Measurements from ENCODE around the gene THOP1. TPM values are rescaled to one million over a fixed set of nuclear protein-coding genes. Genes with fewer than 3 reads are reported as not detected.

The THOP1 gene
- polyA plus RNA-seq, 2 of the 4 experiments (the other 2 are of a cell fraction), result 43.5 to 90.5 TPM

DNA sequence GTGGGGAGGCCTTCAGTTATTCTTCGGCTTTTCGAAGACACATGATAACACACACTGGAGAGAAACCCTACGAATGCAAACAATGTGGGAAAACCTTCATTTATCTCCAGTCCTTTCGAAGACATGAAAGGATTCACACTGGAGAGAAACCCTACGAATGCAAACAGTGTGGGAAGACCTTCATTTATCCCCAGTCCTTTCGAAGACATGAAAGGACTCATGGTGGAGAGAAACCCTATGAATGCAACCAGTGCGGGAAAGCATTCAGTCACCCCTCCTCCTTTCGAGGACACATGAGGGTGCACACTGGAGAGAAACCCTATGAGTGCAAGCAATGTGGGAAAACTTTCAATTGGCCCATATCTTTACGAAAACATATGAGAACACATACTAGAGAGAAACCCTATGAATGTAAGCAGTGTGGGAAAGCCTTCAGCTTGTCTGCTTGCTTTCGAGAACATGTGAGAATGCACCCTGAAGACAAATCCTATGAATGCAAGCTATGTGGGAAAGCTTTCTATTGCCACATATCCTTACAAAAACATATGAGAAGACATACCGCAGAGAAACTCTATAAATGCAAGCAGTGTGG is 67.8 kb downstream of the THOP1 start:
- Histone ChIP-seq H3K4me3 (no peak overlapping the region), H3K9me3 (peaks cover 75% of the 10 kb centered on the region), H3K4me2 (no peak overlapping the region), H3K4me1 (no peaks in the 10 kb centered on the region), H3K27ac (no peak overlapping the region)
- DNase-seq (ENCODE audit: low read depth in 1 of 2, low spot score in 1 of 2), result no peak
- FAIRE-seq, result no peak
- no peak for ATAC-seq
- TF ChIP-seq ZNF302 (CRISPR knock-in tag; IDR thresholded peaks at IDR 0.05), result no peak
- no peak for TF ChIP-seq FOSB (CRISPR knock-in tag; IDR thresholded peaks at IDR 0.05)
- TF ChIP-seq MAFK (IDR thresholded peaks at IDR 0.05; ENCODE audit: partially characterized antibody), result no peak
- no peak for TF ChIP-seq ZC3H11A (IDR thresholded peaks at IDR 0.05)
- no peak for TF ChIP-seq TFCP2L1 (CRISPR knock-in tag; IDR thresholded peaks at IDR 0.05)
- TF ChIP-seq, protein P1, sequence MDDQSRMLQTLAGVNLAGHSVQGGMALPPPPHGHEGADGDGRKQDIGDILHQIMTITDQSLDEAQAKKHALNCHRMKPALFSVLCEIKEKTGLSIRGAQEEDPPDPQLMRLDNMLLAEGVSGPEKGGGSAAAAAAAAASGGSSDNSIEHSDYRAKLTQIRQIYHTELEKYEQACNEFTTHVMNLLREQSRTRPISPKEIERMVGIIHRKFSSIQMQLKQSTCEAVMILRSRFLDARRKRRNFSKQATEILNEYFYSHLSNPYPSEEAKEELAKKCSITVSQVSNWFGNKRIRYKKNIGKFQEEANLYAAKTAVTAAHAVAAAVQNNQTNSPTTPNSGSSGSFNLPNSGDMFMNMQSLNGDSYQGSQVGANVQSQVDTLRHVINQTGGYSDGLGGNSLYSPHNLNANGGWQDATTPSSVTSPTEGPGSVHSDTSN (IDR thresholded peaks at IDR 0.05), result no peak
- TF ChIP-seq, protein P2, sequence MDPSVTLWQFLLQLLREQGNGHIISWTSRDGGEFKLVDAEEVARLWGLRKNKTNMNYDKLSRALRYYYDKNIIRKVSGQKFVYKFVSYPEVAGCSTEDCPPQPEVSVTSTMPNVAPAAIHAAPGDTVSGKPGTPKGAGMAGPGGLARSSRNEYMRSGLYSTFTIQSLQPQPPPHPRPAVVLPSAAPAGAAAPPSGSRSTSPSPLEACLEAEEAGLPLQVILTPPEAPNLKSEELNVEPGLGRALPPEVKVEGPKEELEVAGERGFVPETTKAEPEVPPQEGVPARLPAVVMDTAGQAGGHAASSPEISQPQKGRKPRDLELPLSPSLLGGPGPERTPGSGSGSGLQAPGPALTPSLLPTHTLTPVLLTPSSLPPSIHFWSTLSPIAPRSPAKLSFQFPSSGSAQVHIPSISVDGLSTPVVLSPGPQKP (IDR thresholded peaks at IDR 0.05; ENCODE audit: low read depth, low read length), result no peak
- no peak for TF ChIP-seq RAD21 (conservative IDR thresholded peaks at IDR 0.05 in 1 of 2, IDR thresholded peaks at IDR 0.05 in 1 of 2)
- TF ChIP-seq, protein P3, sequence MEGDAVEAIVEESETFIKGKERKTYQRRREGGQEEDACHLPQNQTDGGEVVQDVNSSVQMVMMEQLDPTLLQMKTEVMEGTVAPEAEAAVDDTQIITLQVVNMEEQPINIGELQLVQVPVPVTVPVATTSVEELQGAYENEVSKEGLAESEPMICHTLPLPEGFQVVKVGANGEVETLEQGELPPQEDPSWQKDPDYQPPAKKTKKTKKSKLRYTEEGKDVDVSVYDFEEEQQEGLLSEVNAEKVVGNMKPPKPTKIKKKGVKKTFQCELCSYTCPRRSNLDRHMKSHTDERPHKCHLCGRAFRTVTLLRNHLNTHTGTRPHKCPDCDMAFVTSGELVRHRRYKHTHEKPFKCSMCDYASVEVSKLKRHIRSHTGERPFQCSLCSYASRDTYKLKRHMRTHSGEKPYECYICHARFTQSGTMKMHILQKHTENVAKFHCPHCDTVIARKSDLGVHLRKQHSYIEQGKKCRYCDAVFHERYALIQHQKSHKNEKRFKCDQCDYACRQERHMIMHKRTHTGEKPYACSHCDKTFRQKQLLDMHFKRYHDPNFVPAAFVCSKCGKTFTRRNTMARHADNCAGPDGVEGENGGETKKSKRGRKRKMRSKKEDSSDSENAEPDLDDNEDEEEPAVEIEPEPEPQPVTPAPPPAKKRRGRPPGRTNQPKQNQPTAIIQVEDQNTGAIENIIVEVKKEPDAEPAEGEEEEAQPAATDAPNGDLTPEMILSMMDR (IDR thresholded peaks at IDR 0.05), result no peak
- TF ChIP-seq NFE2L2 (conservative IDR thresholded peaks at IDR 0.05; ENCODE audit: low read length), result no peak
- 93% methylated on average over 11 of the region's 11 CpGs for WGBS (ENCODE audit: missing lambda C conversion rate)
- POLR2A ChIA-PET, result no interaction called here
- CTCF ChIA-PET, result no interaction called here

DNA sequence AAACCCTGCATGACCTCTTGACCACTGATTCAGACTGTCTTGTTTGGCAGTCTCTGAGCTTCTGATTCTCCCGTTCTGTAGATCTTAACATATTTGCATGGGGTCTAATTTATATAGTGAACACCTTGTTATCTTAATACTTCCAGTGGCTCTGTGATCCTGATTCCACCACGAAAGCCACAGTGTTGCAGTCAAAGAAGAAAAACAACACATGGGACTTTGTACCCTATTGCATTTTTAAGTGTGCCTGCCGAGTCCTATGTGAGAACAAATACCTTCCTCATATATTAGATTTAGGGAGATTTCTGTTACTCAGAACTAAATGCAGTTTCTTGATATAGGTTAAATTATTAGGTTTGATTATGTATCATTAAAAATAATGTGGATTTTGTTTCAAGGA is 69.5 kb downstream of the THOP1 start:
- H3K27ac ChIP-seq, result no peak overlapping the region
- FAIRE-seq, result no peak
- TF ChIP-seq ZFP36 (IDR thresholded peaks at IDR 0.05; ENCODE audit: borderline replicate concordance, partially characterized antibody) (no peak), TP53 (CRISPR knock-in tag; IDR thresholded peaks at IDR 0.05) (no peak), PHF8 (IDR thresholded peaks at IDR 0.05; ENCODE audit: borderline replicate concordance, low read depth) (no peak), FOSB (CRISPR knock-in tag; IDR thresholded peaks at IDR 0.05) (no peak), HOXA7 (CRISPR knock-in tag; IDR thresholded peaks at IDR 0.05) (no peak)
- TF ChIP-seq, protein P4, sequence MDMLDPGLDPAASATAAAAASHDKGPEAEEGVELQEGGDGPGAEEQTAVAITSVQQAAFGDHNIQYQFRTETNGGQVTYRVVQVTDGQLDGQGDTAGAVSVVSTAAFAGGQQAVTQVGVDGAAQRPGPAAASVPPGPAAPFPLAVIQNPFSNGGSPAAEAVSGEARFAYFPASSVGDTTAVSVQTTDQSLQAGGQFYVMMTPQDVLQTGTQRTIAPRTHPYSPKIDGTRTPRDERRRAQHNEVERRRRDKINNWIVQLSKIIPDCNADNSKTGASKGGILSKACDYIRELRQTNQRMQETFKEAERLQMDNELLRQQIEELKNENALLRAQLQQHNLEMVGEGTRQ (IDR thresholded peaks at IDR 0.05), result no peak
- DNase-seq (ENCODE audit: low read depth in 1 of 2, low spot score in 1 of 2), result no peak
- WGBS (ENCODE audit: missing lambda C conversion rate), result 67% methylated on average over 3 of the region's 3 CpGs
- H3K4me2 ChIP-seq, result no peak overlapping the region
- peaks cover 75% of the 10 kb centered on the region for H3K9me3 ChIP-seq
- ChIA-PET POLR2A (no interaction called here), CTCF (interaction anchor here (1.2 kb wide), 1 partner anchor 14 kb away, joined by 3 read pairs; no protein-coding TSS in a partner anchor)
- no peak overlapping the region for H3K4me3 ChIP-seq
- ATAC-seq, result no peak
- H3K4me1 ChIP-seq, result no peaks in the 10 kb centered on the region

DNA sequence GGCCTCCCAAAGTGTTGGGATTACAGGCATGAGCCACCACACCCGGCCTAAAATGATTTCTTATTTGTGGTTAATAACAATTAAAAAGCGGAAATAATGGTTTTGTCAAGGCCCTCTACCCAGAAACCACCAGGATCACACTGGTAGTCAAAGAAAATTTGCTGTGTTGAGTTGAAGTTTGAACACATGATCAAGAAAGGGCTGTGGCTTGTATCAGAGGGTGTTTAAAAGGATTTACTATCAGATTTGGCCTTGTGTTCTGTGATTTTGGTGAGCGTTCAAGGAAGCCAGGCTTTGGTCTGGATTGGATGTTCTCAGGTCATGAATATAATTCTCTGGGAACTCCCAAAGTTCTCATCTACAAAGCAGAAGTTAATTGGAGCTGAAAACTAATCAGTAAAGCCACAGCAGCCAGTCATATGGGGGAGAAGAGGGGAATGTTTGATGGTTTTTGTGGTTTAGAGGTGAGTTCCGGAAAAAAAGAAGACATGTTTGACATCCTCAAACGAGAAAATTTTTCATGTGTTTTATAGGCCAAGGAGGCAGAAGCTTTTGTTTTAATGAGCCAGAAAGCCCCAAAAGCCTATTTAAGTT is 71.3 kb downstream of the THOP1 start:
- Histone ChIP-seq H3K4me3 (no peak overlapping the region), H3K27ac (no peak overlapping the region), H3K4me2 (no peak overlapping the region), H3K4me1 (no peaks in the 10 kb centered on the region), H3K9me3 (peaks cover 71% of the 10 kb centered on the region)
- ChIA-PET POLR2A (no interaction called here), CTCF (no interaction called here)
- DNase-seq (ENCODE audit: low read depth in 1 of 2, low spot score in 1 of 2) (no peak), ATAC-seq (no peak), FAIRE-seq (no peak)
- whole genome bisulfite sequencing (ENCODE audit: missing lambda C conversion rate), result 68% methylated on average over 5 of the region's 5 CpGs
- TF ChIP-seq KDM5A (IDR thresholded peaks at IDR 0.05) (no peak), FOXS1 (CRISPR knock-in tag; IDR thresholded peaks at IDR 0.05) (no peak), SREBF2 (IDR thresholded peaks at IDR 0.05) (no peak), RAD21 (conservative IDR thresholded peaks at IDR 0.05 in 1 of 2, IDR thresholded peaks at IDR 0.05 in 1 of 2) (no peak), EHMT2 (IDR thresholded peaks at IDR 0.05; ENCODE audit: low read depth) (no peak), EHF (CRISPR knock-in tag; IDR thresholded peaks at IDR 0.05) (no peak), POLR2AphosphoS2 (conservative IDR thresholded peaks at IDR 0.05; ENCODE audit: low read length) (no peak), MAZ (IDR thresholded peaks at IDR 0.05; ENCODE audit: borderline replicate concordance, low read depth, low read length) (no peak)
- TF ChIP-seq, protein P1 (IDR thresholded peaks at IDR 0.05), result no peak
- TF ChIP-seq, protein P5, sequence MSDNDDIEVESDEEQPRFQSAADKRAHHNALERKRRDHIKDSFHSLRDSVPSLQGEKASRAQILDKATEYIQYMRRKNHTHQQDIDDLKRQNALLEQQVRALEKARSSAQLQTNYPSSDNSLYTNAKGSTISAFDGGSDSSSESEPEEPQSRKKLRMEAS (IDR thresholded peaks at IDR 0.05), result no peak

All from A549 (cell line).